HL-60 (cell line): Measurements from ENCODE around the gene FGF21.

ENCODE experiments used
- CTCF ChIP-seq: IDR thresholded peaks from one replicate; pipeline ENCODE4 v1.5.1; 2011; ENCODE audit warnings: low read length, control low read depth, inconsistent platforms; ENCODE audit not compliant: insufficient read depth
- POLR2AphosphoS5 ChIP-seq: IDR thresholded peaks from 2 replicates; pipeline ENCODE4 v1.6.1; 2012; ENCODE audit warnings: low read depth
- REST ChIP-seq: IDR thresholded peaks from 2 replicates; pipeline ENCODE4 v1.6.1; 2012; ENCODE audit warnings: low read depth; ENCODE audit not compliant: insufficient replicate concordance

DNA sequence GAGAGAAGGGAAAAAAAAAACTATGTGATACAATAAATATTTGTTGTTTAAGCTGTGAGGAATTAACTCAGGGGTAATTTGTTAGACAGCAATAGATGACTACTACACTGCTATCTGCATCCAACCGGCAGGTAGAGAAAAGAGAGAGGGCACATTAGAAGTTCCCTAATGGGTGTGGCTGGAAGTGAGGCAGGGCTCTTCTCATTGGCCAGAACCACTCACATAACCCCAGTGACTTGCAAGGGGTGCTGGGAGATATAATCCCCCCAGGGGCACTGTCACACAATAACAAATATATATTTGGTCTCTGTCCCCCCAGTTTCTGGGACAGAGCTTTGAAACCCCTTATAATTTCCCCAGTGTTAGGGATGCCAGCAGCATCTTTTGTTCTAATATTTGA is 24.3 kb downstream of the FGF21 start:
- TF ChIP-seq CTCF (no peak), POLR2AphosphoS5 (no peak), REST (no peak)
